GM19467 (cell line): ENCODE data around the gene CDK11A.
"Not testable (repeated sequence)": the region's sequence is repeated elsewhere in the genome, so short reads cannot be mapped to it uniquely, and the experiment has no call there.

Experiments
- ATAC-seq: cut with Tn5 transposase; IDR thresholded peaks from one replicate; pipeline ENCODE4 v1.9.1; 2021; ENCODE audit warnings: mild to moderate bottlenecking, moderate library complexity; ENCODE audit not compliant: unreplicated experiment

Gene CDK11A

GRCh38 chr1:1727131-1727651 is 3.0 kb upstream of the CDK11A start:
- not testable (repeated sequence) for ATAC-seq

- not testable (repeated sequence) for ATAC-seq
Observed at GRCh38 chr1:1726088-1726487, 1.9 kb upstream of the CDK11A start.

GRCh38 chr1:1721201-1721600 is 3.0 kb downstream of the CDK11A start:
- no peak for ATAC-seq

GRCh38 chr1:1715109-1715883 is 8.9 kb downstream of the CDK11A start:
- ATAC-seq: not testable (repeated sequence)

GRCh38 chr1:1707897-1708296 is 16.3 kb downstream of the CDK11A start:
- ATAC-seq: not testable (repeated sequence)

GRCh38 chr1:1707241-1707640 is 16.9 kb downstream of the CDK11A start:
- not testable (repeated sequence) for ATAC-seq

- not testable (repeated sequence) for ATAC-seq
Observed at GRCh38 chr1:1705623-1706022, 18.5 kb downstream of the CDK11A start.

GRCh38 chr1:1704284-1704957 is 19.7 kb downstream of the CDK11A start:
- ATAC-seq: not testable (repeated sequence)

GRCh38 chr1:1703796-1704195 is 20.4 kb downstream of the CDK11A start:
- no peak for ATAC-seq

- ATAC-seq: not testable (repeated sequence)
Observed at GRCh38 chr1:1702506-1702905, 21.7 kb downstream of the CDK11A start.

- ATAC-seq: not testable (repeated sequence)
Observed at GRCh38 chr1:1700557-1700956, 23.6 kb downstream of the CDK11A start.

- ATAC-seq: not testable (repeated sequence)
Observed at GRCh38 chr1:1700067-1700466, 24.1 kb downstream of the CDK11A start.

- not testable (repeated sequence) for ATAC-seq
Observed at GRCh38 chr1:1699061-1699460, 25.1 kb downstream of the CDK11A start.

GRCh38 chr1:1697358-1698183 is 26.6 kb downstream of the CDK11A start:
- not testable (repeated sequence) for ATAC-seq

GRCh38 chr1:1696431-1697357 is 27.5 kb downstream of the CDK11A start:
- ATAC-seq: not testable (repeated sequence)

- peak; percentile 68 for ATAC-seq
Observed at GRCh38 chr1:1692714-1693647, 31.2 kb downstream of the CDK11A start, which contains the start of gene SLC35E2B. Gene SLC35E2B (minus strand): TSS chr1:1692795. CDS start chr1:1676699, 16,096 bp downstream.

- ATAC-seq: not testable (repeated sequence)
Observed at GRCh38 chr1:1692324-1692713, 31.8 kb downstream of the CDK11A start.

- not testable (repeated sequence) for ATAC-seq
Observed at GRCh38 chr1:1691443-1691842, 32.7 kb downstream of the CDK11A start.

GRCh38 chr1:1689526-1689925 is 34.6 kb downstream of the CDK11A start:
- not testable (repeated sequence) for ATAC-seq
